A549 (cell line): ENCODE measurements around the gene GNG7. TPM values are rescaled to one million over a fixed set of nuclear protein-coding genes. Genes with fewer than 3 reads are reported as not detected.

Experiments
- ATAC-seq, 2 experiments: fragments of 200-7000 bp in 1 of 2; fragments of >200 bp in 1 of 2; cut with Nextera tagmentation in 1 of 2; cut with Tn5 transposase in 1 of 2; 3 replicates each; pipeline versions ENCODE4 v1.8.0 to v1.9.1; 2018 to 2020; ENCODE audit warnings: mild to moderate bottlenecking in 1 of 2, moderate library complexity in 1 of 2
- CTCF ChIA-PET: fragments of 300-600 bp; sonication (Branson Sonifier 250); formaldehyde crosslinking; extraction: SDS; loops from one replicate; lab custom pipeline; 2021; ENCODE audit warnings: antibody characterized with exemption, inconsistent platforms; lab: Yijun Ruan, JAX
- POLR2A ChIA-PET: fragments of 350-600 bp; formaldehyde crosslinking; extraction: SDS; loops from one replicate; lab custom pipeline; 2021; ENCODE audit warnings: antibody characterized with exemption, inconsistent platforms; lab: Yijun Ruan, JAX
- DNase-seq, 2 experiments: peaks; one replicate each; pipeline versions ENCODE4 v3.0.0 to v3.0.0-alpha.2; 2011 to 2016; ENCODE audit warnings: low read depth in 1 of 2, low spot score in 1 of 2
- FAIRE-seq: peaks from 2 replicates; lab custom pipeline; 2011; peaks lifted over from hg19 to GRCh38; lab: Jason Lieb, UNC
- H3K27ac ChIP-seq, 2 experiments: fragments of >200 bp; sonication (Bioruptor Twin); formaldehyde crosslinking; 3 replicates each; pipeline ENCODE4 v1.5.1; 2016 to 2017
- H3K4me1 ChIP-seq: fragments of >200 bp; sonication (Bioruptor Twin); formaldehyde crosslinking; 3 replicates; pipeline ENCODE4 v1.6.1; 2016
- H3K4me2 ChIP-seq: fragments of >200 bp; sonication (Bioruptor Twin); formaldehyde crosslinking; 3 replicates; pipeline ENCODE4 v1.6.1; 2016
- H3K4me3 ChIP-seq: fragments of >200 bp; sonication (Bioruptor Twin); formaldehyde crosslinking; 3 replicates; pipeline ENCODE4 v1.5.1; 2016
- H3K9me3 ChIP-seq: fragments of >200 bp; sonication (Bioruptor Twin); formaldehyde crosslinking; 3 replicates; pipeline ENCODE4 v1.6.1; 2016
- BCL3 ChIP-seq: fragments of >200 bp; sonication (Bioruptor Twin); formaldehyde crosslinking; IDR thresholded peaks from 3 replicates; pipeline ENCODE4 v1.6.1; 2016
- CEBPB ChIP-seq, 2 experiments: fragments of >200 bp in 1 of 2; sonication (Bioruptor Twin) in 1 of 2; formaldehyde crosslinking in 1 of 2; IDR thresholded peaks; 2 replicates each; pipeline ENCODE4 v1.6.1; 2012 to 2016
- CHD4 ChIP-seq: fragments of 200-600 bp; sonication (generic); IDR thresholded peaks from 2 replicates; pipeline ENCODE4 v1.6.1; 2016; ENCODE audit warnings: antibody characterized with exemption, mild to moderate bottlenecking, borderline replicate concordance
- CTCF ChIP-seq: fragments of >200 bp; sonication (Bioruptor Twin); formaldehyde crosslinking; IDR thresholded peaks from 3 replicates; pipeline ENCODE4 v1.5.1; 2016
- E2F6 ChIP-seq: IDR thresholded peaks from 2 replicates; pipeline ENCODE4 v1.6.1; 2012; ENCODE audit warnings: low read depth, borderline replicate concordance
- EHF ChIP-seq: fragments of 250-450 bp; sonication (Bioruptor Pico); IDR thresholded peaks from 2 replicates; pipeline ENCODE4 v1.5.0; 2020; ENCODE audit warnings: mild to moderate bottlenecking
- EP300 ChIP-seq, 2 experiments: fragments of >200 bp; sonication (Bioruptor Twin); formaldehyde crosslinking; IDR thresholded peaks; 2 replicates in 1 of 2; 3 replicates in 1 of 2; pipeline ENCODE4 v1.6.1; 2016 to 2017
- ESRRA ChIP-seq: fragments of 150-350 bp; IDR thresholded peaks from 2 replicates; pipeline ENCODE4 v1.6.1; 2014; ENCODE audit warnings: mild to moderate bottlenecking, low read length, borderline replicate concordance
- FOSL2 ChIP-seq, 2 experiments: fragments of 450-650 bp in 1 of 2; fragments of >200 bp in 1 of 2; sonication (Bioruptor Twin) in 1 of 2; formaldehyde crosslinking; IDR thresholded peaks; 2 replicates each; pipeline versions ENCODE4 v1.5.0 to v1.6.1; 2016 to 2020; ENCODE audit warnings: mild to moderate bottlenecking in 1 of 2, moderate library complexity in 1 of 2
- GATA3 ChIP-seq: IDR thresholded peaks from 2 replicates; pipeline ENCODE4 v1.6.1; 2012; ENCODE audit warnings: borderline replicate concordance
- HEYL ChIP-seq: fragments of 250-450 bp; sonication (Bioruptor Pico); IDR thresholded peaks from 2 replicates; pipeline ENCODE4 v1.8.0; 2021; ENCODE audit warnings: mild to moderate bottlenecking, moderate library complexity
- HOXA7 ChIP-seq: fragments of 250-450 bp; sonication (Bioruptor Pico); IDR thresholded peaks from 2 replicates; pipeline ENCODE4 v1.5.0; 2020; ENCODE audit warnings: mild to moderate bottlenecking, moderate library complexity
- JUN ChIP-seq, 2 experiments: fragments of >200 bp; sonication (Bioruptor Twin); formaldehyde crosslinking; IDR thresholded peaks; 2 replicates in 1 of 2; 3 replicates in 1 of 2; pipeline ENCODE4 v1.6.1; 2016 to 2017
- JUNB ChIP-seq: fragments of >200 bp; sonication (Bioruptor Twin); formaldehyde crosslinking; IDR thresholded peaks from 2 replicates; pipeline ENCODE4 v1.6.1; 2016
- KDM1A ChIP-seq: fragments of 200-600 bp; sonication (generic); IDR thresholded peaks from 2 replicates; pipeline ENCODE4 v1.6.1; 2016; ENCODE audit warnings: low read depth, mild to moderate bottlenecking
- KDM5A ChIP-seq: fragments of 200-600 bp; sonication (generic); IDR thresholded peaks from 2 replicates; pipeline ENCODE4 v1.6.1; 2016; ENCODE audit warnings: antibody characterized with exemption, mild to moderate bottlenecking
- MAX ChIP-seq: IDR thresholded peaks from 2 replicates; pipeline ENCODE4 v1.6.1; 2012
- MYC ChIP-seq: IDR thresholded peaks from 2 replicates; pipeline ENCODE4 v1.6.1; 2012; ENCODE audit warnings: mild to moderate bottlenecking, inconsistent platforms, low read length, improper control_type of control experiment, borderline replicate concordance
- NR3C1 ChIP-seq: fragments of >200 bp; sonication (Bioruptor Twin); formaldehyde crosslinking; IDR thresholded peaks from 3 replicates; pipeline ENCODE4 v1.6.1; 2017
- PHF8 ChIP-seq: fragments of 200-600 bp; sonication (generic); IDR thresholded peaks from 2 replicates; pipeline ENCODE4 v1.6.1; 2016; ENCODE audit warnings: low read depth, mild to moderate bottlenecking, antibody characterized with exemption, moderate library complexity, borderline replicate concordance
- POLR2A ChIP-seq: IDR thresholded peaks from 2 replicates; pipeline ENCODE4 v1.6.1; 2012; ENCODE audit warnings: mild to moderate bottlenecking, low read length
- RAD21 ChIP-seq, 2 experiments: fragments of >200 bp in 1 of 2; sonication (Bioruptor Twin) in 1 of 2; formaldehyde crosslinking in 1 of 2; IDR thresholded peaks in 1 of 2; conservative IDR thresholded peaks in 1 of 2; 2 replicates in 1 of 2; 3 replicates in 1 of 2; pipeline ENCODE4 v1.6.1; 2012 to 2018; ENCODE audit warnings: inconsistent platforms in 1 of 2
- RCOR1 ChIP-seq: fragments of 150-350 bp; IDR thresholded peaks from 2 replicates; pipeline ENCODE4 v1.6.1; 2014; ENCODE audit warnings: antibody characterized with exemption, low read length, low read depth
- SMC3 ChIP-seq: fragments of >200 bp; sonication (Bioruptor Twin); formaldehyde crosslinking; IDR thresholded peaks from 3 replicates; pipeline ENCODE4 v1.6.1; 2018; ENCODE audit warnings: inconsistent platforms
- SREBF2 ChIP-seq: fragments of 450-650 bp; IDR thresholded peaks from 2 replicates; pipeline ENCODE4 v1.6.1; 2014; ENCODE audit warnings: mild to moderate bottlenecking, moderate library complexity
- TP53 ChIP-seq: fragments of 250-450 bp; sonication (Bioruptor Pico); IDR thresholded peaks from 2 replicates; pipeline ENCODE4 v1.5.0; 2021; ENCODE audit warnings: mild to moderate bottlenecking, moderate library complexity
- USF2 ChIP-seq: fragments of 450-650 bp; IDR thresholded peaks from 2 replicates; pipeline ENCODE4 v1.6.1; 2014; ENCODE audit warnings: antibody characterized with exemption
- ZFP36 ChIP-seq: fragments of 450-650 bp; IDR thresholded peaks from 2 replicates; pipeline ENCODE4 v1.6.1; 2014; ENCODE audit warnings: borderline replicate concordance; ENCODE audit not compliant: partially characterized antibody
- ZNF302 ChIP-seq: fragments of 250-450 bp; sonication (Bioruptor Pico); IDR thresholded peaks from 2 replicates; pipeline ENCODE4 v1.9.0; 2021; ENCODE audit warnings: inconsistent platforms, mild to moderate bottlenecking, moderate library complexity
- ZSCAN20 ChIP-seq: fragments of 250-450 bp; sonication (Bioruptor Pico); IDR thresholded peaks from 2 replicates; pipeline ENCODE4 v1.8.0; 2022; ENCODE audit warnings: mild to moderate bottlenecking, moderate library complexity
- WGBS: methylation state at CpG from one replicate; pipeline ENCODE4 v1.1.6; 2017; ENCODE audit errors: missing lambda C conversion rate; 5-methylcytosine and 5-hydroxymethylcytosine counted together
- polyA plus RNA-seq, 4 experiments: library from polyadenylated mRNA; depleted of rRNA in 3 of 4; stranded (reverse); fragments of >200 nt; fragmentation: RNase III in 1 of 4; extraction: RNeasy Plus Mini Kit Qiagen cat#74134 plus additional on column Dnase treatment in 1 of 4; gene quantifications; 2 replicates in 3 of 4; 3 replicates in 1 of 4; pipeline ENCODE4 v1.2.3, GENCODE V29; 2011 to 2017

The GNG7 gene
- polyA plus RNA-seq, 2 of the 4 experiments (the other 2 are of a cell fraction): 0.06 to 0.08 TPM

GRCh38 chr19:2578901-2579677 lies 123.4 kb downstream of the GNG7 start:
- Histone ChIP-seq H3K9me3 (peaks cover 27% of the 10 kb centered on the region), H3K4me2 (peak overlapping the region; percentile 82), H3K4me1 (peaks cover 35% of the 10 kb centered on the region), H3K27ac (peak overlapping the region; percentile 96), H3K4me3 (peak overlapping the region; percentile 35)
- no peak for TF ChIP-seq ZSCAN20 (CRISPR knock-in tag)
- TF ChIP-seq POLR2A: no peak
- TF ChIP-seq ZNF302 (CRISPR knock-in tag): no peak
- TF ChIP-seq ESRRA: peak; percentile 46; the same call in 1 of the 2 replicates
- no peak for TF ChIP-seq BCL3
- TF ChIP-seq KDM5A: no peak
- peak; percentile 92 for TF ChIP-seq SMC3
- TF ChIP-seq JUNB: 0 out of 2 replicates have a peak, but pooled peaks have one; percentile 35
- TF ChIP-seq CEBPB (IDR thresholded peaks at IDR 0.05): peak in 1 of 2 experiments; percentile 43; a peak in 2 of 4 replicates
- no peak for TF ChIP-seq ZFP36
- no peak for TF ChIP-seq HOXA7
- no peak for TF ChIP-seq RCOR1
- peak; percentile 53; the same call in 1 of the 2 replicates for TF ChIP-seq E2F6
- TF ChIP-seq MYC: peak; percentile 22; the same call in 1 of the 2 replicates
- TF ChIP-seq TP53: no peak
- peak; percentile 55 for TF ChIP-seq GATA3
- TF ChIP-seq EHF (CRISPR knock-in tag): no peak
- peak; percentile 82 for TF ChIP-seq CTCF
- TF ChIP-seq CHD4: no peak
- TF ChIP-seq PHF8: no peak
- no peak for TF ChIP-seq FOSL2 (IDR thresholded peaks at IDR 0.05)
- TF ChIP-seq FOSL2 (CRISPR knock-in tag; IDR thresholded peaks at IDR 0.05): peak; percentile 33; the same call in 1 of the 2 replicates
- TF ChIP-seq MAX: peak; percentile 93
- TF ChIP-seq USF2: peak; percentile 79
- no peak for TF ChIP-seq KDM1A
- no peak for TF ChIP-seq HEYL (CRISPR knock-in tag)
- TF ChIP-seq EP300 (IDR thresholded peaks at IDR 0.05): peak; percentile 27 to 69; a peak in 3 of 5 replicates
- TF ChIP-seq JUN (IDR thresholded peaks at IDR 0.05): peak; percentile 60 to 80; a peak in 4 of 5 replicates
- TF ChIP-seq SREBF2: no peak
- no peak for TF ChIP-seq NR3C1
- peak; percentile 91 to 93 for TF ChIP-seq RAD21 (conservative IDR thresholded peaks at IDR 0.05 in 1 of 2, IDR thresholded peaks at IDR 0.05 in 1 of 2)
- peak; percentile 88 to 92 for ATAC-seq
- 3% methylated on average over 24 of the region's 47 CpGs for WGBS
- DNase-seq: peak; percentile 74 to 94
- no peak for FAIRE-seq
- ChIA-PET POLR2A (interaction anchor here (0.6 to 4.5 kb wide), 15 partner anchors 9 to 410 kb away, joined by 3 to 211 read pairs (median 6); partner anchors contain the start of gene GADD45B), CTCF (interaction anchor here (0.6 to 5.8 kb wide), 32 partner anchors 9 to 800 kb away, joined by 3 to 65 read pairs (median 5); partner anchors contain the start of genes GADD45B, LMNB2 and TIMM13)
